Keratinocyte (primary cell): ENCODE results near the gene FBXL14.

ENCODE experiments used
- EZH2 ChIP-seq: IDR thresholded peaks from one replicate; pipeline ENCODE4 v1.6.1; 2012; ENCODE audit warnings: inconsistent platforms, mild to moderate bottlenecking, low read length, moderate library complexity
- TF ChIP-seq, protein P1 (sequence below), 3 experiments: IDR thresholded peaks in 1 of 3; conservative IDR thresholded peaks in 1 of 3; optimal IDR thresholded peaks in 1 of 3; 2 replicates in 2 of 3; 3 replicates in 1 of 3; pipeline versions ENCODE3 to v1.5.1; 2011; ENCODE audit warnings: low read length in 3 of 3, mild to moderate bottlenecking in 3 of 3, moderate library complexity in 2 of 3, control low read depth in 1 of 3, inconsistent platforms in 1 of 3; ENCODE audit not compliant: insufficient read depth in 2 of 3; ENCODE audit errors: extremely low read depth in 1 of 3

DNA sequence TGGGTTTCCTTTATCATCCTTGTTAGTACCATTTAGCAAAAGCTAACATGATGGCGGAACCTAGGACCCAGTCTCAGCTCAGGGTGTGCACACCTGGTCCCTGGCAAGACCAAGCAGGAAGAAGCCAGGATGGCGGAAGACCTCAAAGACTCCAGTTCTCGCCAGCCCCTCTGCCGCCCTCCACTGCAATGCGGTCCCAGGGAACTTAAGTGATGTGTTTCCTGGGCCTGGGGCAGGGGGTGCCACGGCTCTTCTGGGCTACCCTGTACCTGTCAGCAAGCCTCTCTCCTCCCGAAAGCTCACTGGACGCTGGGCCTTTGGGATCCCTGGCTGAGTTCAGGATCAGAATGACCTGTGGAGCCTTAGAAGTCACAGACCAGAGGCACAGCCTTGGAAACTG, 71.3 kb downstream of the FBXL14 start:
- TF ChIP-seq, protein P1, sequence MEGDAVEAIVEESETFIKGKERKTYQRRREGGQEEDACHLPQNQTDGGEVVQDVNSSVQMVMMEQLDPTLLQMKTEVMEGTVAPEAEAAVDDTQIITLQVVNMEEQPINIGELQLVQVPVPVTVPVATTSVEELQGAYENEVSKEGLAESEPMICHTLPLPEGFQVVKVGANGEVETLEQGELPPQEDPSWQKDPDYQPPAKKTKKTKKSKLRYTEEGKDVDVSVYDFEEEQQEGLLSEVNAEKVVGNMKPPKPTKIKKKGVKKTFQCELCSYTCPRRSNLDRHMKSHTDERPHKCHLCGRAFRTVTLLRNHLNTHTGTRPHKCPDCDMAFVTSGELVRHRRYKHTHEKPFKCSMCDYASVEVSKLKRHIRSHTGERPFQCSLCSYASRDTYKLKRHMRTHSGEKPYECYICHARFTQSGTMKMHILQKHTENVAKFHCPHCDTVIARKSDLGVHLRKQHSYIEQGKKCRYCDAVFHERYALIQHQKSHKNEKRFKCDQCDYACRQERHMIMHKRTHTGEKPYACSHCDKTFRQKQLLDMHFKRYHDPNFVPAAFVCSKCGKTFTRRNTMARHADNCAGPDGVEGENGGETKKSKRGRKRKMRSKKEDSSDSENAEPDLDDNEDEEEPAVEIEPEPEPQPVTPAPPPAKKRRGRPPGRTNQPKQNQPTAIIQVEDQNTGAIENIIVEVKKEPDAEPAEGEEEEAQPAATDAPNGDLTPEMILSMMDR (optimal IDR thresholded peaks at IDR 0.05 in 1 of 3, IDR thresholded peaks at IDR 0.05 in 1 of 3, conservative IDR thresholded peaks at IDR 0.05 in 1 of 3; ENCODE audit: extremely low read depth in 1 of 3, insufficient read depth in 2 of 3, low read length in 3 of 3), result no peak
- no peak for TF ChIP-seq EZH2
